Measurements from ENCODE around the gene MEGF9. TPM values are rescaled to one million over a fixed set of nuclear protein-coding genes. Genes with fewer than 3 reads are reported as not detected.

MEGF9 gene
- total RNA-seq, 3 donors from 2014 or later: 22.0 to 30.3 (median 27.2) TPM

DNA sequence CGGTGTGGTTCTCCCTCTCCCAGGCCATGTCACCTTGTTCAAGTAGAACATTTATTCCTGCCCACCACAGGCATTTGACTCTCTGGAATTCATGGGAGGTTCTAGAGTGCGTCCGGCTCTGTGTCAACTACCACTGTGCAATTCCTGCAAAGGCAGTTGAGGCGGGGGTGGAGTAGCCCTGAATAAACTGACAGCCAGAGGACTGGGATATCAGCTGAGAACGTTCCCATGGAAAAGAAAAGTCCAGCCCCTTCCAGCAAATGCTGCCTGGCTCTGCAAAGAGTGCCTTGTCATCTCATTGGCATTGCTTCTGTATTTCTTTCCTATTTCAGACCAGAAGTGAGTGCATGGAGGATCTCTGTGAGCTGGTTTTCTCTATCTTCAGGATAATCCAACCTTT is 18.9 kb upstream of the MEGF9 start:
- Histone ChIP-seq H3K27ac (no peak overlapping the region), H3K27me3 (no peaks in the 10 kb centered on the region), H3K9me3 (no peaks in the 10 kb centered on the region), H3K4me1 (no peaks in the 10 kb centered on the region), H3K36me3 (no peaks in the 10 kb centered on the region), H3K4me3 (no peak overlapping the region)
- intact Hi-C loops (cut with DNase I; ENCODE audit: low total_unique reads): no loop called here
- DNase-seq (ENCODE audit: low spot score in 2 of 2): no peak
- TF ChIP-seq POLR2AphosphoS5 (IDR thresholded peaks at IDR 0.05): no peak
- TF ChIP-seq POLR2A (IDR thresholded peaks at IDR 0.05): no peak
- TF ChIP-seq, protein P1, sequence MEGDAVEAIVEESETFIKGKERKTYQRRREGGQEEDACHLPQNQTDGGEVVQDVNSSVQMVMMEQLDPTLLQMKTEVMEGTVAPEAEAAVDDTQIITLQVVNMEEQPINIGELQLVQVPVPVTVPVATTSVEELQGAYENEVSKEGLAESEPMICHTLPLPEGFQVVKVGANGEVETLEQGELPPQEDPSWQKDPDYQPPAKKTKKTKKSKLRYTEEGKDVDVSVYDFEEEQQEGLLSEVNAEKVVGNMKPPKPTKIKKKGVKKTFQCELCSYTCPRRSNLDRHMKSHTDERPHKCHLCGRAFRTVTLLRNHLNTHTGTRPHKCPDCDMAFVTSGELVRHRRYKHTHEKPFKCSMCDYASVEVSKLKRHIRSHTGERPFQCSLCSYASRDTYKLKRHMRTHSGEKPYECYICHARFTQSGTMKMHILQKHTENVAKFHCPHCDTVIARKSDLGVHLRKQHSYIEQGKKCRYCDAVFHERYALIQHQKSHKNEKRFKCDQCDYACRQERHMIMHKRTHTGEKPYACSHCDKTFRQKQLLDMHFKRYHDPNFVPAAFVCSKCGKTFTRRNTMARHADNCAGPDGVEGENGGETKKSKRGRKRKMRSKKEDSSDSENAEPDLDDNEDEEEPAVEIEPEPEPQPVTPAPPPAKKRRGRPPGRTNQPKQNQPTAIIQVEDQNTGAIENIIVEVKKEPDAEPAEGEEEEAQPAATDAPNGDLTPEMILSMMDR (IDR thresholded peaks at IDR 0.05): no peak

DNA sequence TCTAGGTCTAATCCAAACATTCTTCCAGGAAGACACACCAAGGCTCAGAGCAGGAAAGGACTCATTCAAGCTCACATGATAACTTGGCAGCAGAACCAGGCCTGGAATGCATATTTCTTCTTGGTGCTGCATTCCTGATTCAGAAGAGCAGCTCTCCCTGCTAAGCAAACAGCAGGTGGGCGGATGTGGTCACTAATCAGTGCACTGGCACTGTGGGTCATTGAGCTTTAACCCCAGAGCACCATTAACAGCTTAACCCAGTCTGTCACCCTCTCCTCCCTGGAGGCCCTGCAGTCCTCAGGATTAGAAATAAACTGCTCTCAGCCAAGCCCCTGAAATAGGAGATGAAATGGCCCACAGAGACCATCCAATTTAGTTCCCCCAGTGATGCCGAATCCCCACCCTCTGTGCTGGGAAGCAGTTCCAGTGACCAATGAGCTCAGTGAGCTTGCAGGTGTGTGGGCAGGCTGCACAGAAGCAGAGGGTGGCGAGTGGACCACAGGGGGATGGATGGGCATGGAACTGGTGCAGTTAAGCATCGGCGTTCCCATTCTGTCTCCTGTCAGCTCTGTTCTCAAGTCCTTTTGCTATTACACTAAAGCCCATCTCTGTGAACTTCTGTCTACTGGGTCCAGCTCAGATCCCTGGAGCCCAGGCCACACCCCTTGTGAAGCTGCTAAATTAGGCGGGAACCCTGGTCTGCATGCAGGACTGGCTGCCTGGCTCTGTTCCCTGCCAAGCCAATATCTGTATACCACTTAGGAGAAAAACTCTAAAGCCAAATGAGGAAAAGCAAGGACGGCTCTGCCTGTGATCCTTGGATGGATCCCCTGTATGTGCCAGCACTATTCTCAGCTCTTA is 16.6 kb upstream of the MEGF9 start:
- no peak for TF ChIP-seq POLR2A (IDR thresholded peaks at IDR 0.05)
- H3K4me1 ChIP-seq: no peaks in the 10 kb centered on the region
- DNase-seq (ENCODE audit: low spot score in 2 of 2): no peak

DNA sequence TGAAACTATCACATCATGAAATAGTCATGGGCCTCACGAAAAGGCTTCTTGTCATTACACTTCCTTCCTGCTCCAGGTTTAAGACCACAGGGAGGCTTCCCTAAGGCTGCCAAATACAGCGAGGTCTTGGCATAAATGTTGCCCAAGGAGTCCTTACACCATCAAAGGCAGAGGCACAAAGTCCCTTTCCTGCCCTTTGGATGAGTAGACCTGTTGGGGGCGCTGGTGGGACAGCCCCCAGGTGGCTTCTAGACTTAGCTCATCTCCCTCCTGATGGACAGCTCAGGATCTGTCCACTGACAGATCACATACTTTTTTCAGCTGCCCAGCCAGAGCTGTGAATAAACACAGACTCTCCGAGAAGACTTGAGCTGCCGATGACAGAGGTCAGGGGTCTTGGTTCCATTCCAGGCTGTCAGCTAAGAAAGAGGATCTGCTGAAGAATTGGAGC is 15.5 kb upstream of the MEGF9 start:
- no peak for TF ChIP-seq POLR2A (IDR thresholded peaks at IDR 0.05)
- TF ChIP-seq POLR2AphosphoS5 (IDR thresholded peaks at IDR 0.05): no peak
- TF ChIP-seq, protein P1 (IDR thresholded peaks at IDR 0.05): no peak
- Histone ChIP-seq H3K27me3 (no peaks in the 10 kb centered on the region), H3K27ac (no peak overlapping the region), H3K36me3 (no peaks in the 10 kb centered on the region), H3K9me3 (no peaks in the 10 kb centered on the region), H3K4me1 (no peaks in the 10 kb centered on the region), H3K4me3 (no peak overlapping the region)
- intact Hi-C loops (cut with DNase I; ENCODE audit: low total_unique reads): no loop called here
- DNase-seq (ENCODE audit: low spot score in 2 of 2): no peak

More for the DNA sequence above, 16.6 kb upstream of the MEGF9 start:
- intact Hi-C loops (cut with DNase I; ENCODE audit: low total_unique reads): no loop called here
- H3K36me3 ChIP-seq: no peaks in the 10 kb centered on the region
- H3K4me3 ChIP-seq: no peak overlapping the region
- H3K27me3 ChIP-seq: no peaks in the 10 kb centered on the region
- H3K27ac ChIP-seq: no peak overlapping the region
- no peaks in the 10 kb centered on the region for H3K9me3 ChIP-seq

DNA sequence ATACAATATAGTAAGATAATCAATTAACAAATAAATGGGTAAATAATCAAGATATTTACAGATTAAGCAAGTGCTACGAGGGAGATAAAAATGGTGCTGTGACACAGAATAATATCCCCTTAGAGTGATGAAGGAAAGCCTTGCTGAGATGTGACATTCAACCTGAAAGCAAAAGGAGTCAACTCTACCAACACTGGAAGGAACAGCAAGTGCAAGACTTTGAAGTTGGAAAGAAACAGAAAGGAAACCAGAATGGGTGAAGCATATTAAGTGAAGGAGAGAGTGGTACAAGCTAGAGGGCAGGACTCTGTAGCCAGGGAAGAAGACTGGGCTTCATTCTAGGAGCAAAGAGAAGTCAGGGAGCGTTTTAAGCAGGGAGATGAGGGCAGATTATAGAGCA is 12.2 kb upstream of the MEGF9 start:
- no peaks in the 10 kb centered on the region for H3K27me3 ChIP-seq
- DNase-seq (ENCODE audit: low spot score in 2 of 2): no peak
- H3K4me3 ChIP-seq: no peak overlapping the region
- no peaks in the 10 kb centered on the region for H3K4me1 ChIP-seq
- no peak overlapping the region for H3K27ac ChIP-seq
- H3K9me3 ChIP-seq: no peaks in the 10 kb centered on the region
- TF ChIP-seq, protein P1 (IDR thresholded peaks at IDR 0.05): no peak
- TF ChIP-seq POLR2A (IDR thresholded peaks at IDR 0.05) (no peak), POLR2AphosphoS5 (IDR thresholded peaks at IDR 0.05) (no peak)
- intact Hi-C loops (cut with DNase I; ENCODE audit: low total_unique reads): no loop called here
- H3K36me3 ChIP-seq: no peaks in the 10 kb centered on the region

DNA sequence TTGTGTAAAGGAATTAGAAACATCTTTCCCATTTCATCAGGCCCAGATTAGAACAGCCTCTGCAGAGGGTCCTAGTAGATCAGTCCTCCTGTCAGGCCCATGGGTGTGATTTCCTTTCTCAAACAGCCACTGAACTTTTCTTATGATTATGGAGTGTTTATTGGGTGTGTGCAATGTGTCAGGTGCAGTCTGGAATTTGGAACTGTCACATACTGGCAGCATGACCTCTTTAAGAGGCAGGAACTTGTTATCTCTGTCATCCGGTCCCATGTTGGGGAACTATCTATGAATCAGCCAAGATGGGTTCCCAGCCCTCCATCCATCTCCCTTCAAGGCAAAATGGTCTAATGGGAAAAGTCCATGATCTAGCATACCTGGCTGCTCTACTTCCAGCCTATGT is 11.6 kb upstream of the MEGF9 start:
- intact Hi-C loops (cut with DNase I; ENCODE audit: low total_unique reads): no loop called here
- H3K4me1 ChIP-seq: no peaks in the 10 kb centered on the region
- DNase-seq (ENCODE audit: low spot score in 2 of 2): no peak
- no peaks in the 10 kb centered on the region for H3K27me3 ChIP-seq
- H3K9me3 ChIP-seq: no peaks in the 10 kb centered on the region
- no peaks in the 10 kb centered on the region for H3K36me3 ChIP-seq
- TF ChIP-seq POLR2AphosphoS5 (IDR thresholded peaks at IDR 0.05): no peak
- TF ChIP-seq, protein P1 (IDR thresholded peaks at IDR 0.05): no peak
- no peak for TF ChIP-seq POLR2A (IDR thresholded peaks at IDR 0.05)
- no peak overlapping the region for H3K4me3 ChIP-seq
- H3K27ac ChIP-seq: no peak overlapping the region
